Vagina (tissue), 2 donors: ENCODE measurements around the gene CD79A. TPM values are rescaled to one million over a fixed set of nuclear protein-coding genes. Genes with fewer than 3 reads are reported as not detected.

Experiments used
- DNase-seq, 2 donors: peaks; one replicate each; pipeline ENCODE4 v3.0.0-alpha.2; 2017; ENCODE audit errors: extremely low spot score in 2 of 2
- H3K27ac ChIP-seq: fragments of 200-600 bp; sonication (generic); one replicate; pipeline ENCODE4 v1.5.1; 2019
- H3K27me3 ChIP-seq: fragments of 200-600 bp; sonication (generic); one replicate; pipeline ENCODE4 v1.5.1; 2019
- H3K36me3 ChIP-seq, 2 donors: fragments of 200-600 bp; sonication (generic); one replicate each; pipeline ENCODE4 v1.5.1; 2017 to 2019
- H3K4me1 ChIP-seq: fragments of 200-600 bp; sonication (generic); one replicate; pipeline ENCODE4 v1.5.1; 2019
- H3K4me3 ChIP-seq, 2 donors: fragments of 200-600 bp; sonication (generic); 1 replicate in 1 of 2; 2 replicates in 1 of 2; pipeline ENCODE4 v1.5.1; 2016 to 2019
- H3K9me3 ChIP-seq: fragments of 200-600 bp; sonication (generic); one replicate; pipeline ENCODE4 v1.5.1; 2019
- POLR2A ChIP-seq, 2 donors: fragments of 450-650 bp; IDR thresholded peaks; one replicate each; pipeline ENCODE4 v1.6.1; 2017; ENCODE audit warnings: antibody characterized with exemption in 2 of 2, mild to moderate bottlenecking in 2 of 2, moderate library complexity in 2 of 2
- POLR2AphosphoS5 ChIP-seq, 2 donors: sonication (generic); formaldehyde crosslinking; IDR thresholded peaks; one replicate each; pipeline ENCODE4 v1.9.0; 2017; ENCODE audit warnings: antibody characterized with exemption in 2 of 2, mild to moderate bottlenecking in 2 of 2, low read depth in 1 of 2; ENCODE audit not compliant: insufficient read depth in 1 of 2
- intact Hi-C: fragments of 100-400 bp; cut with DNase I; formaldehyde crosslinking; loops from one replicate; pipeline ENCODE4 v1.15.1; 2023
- microRNA-seq: library from miRNA; unstranded; fragments of <30 nt; microRNA quantifications from one replicate; pipeline ENCODE4, GENCODE V29; 2017; ENCODE audit warnings: borderline number of aligned reads, borderline replicate concordance
- small RNA-seq: library from RNA; depleted of rRNA; stranded (forward); fragments of <200 nt; gene quantifications from one replicate; pipeline ENCODE3, GENCODE V24; 2016
- total RNA-seq: library from RNA; depleted of rRNA; stranded (reverse); fragments of >200 nt; gene quantifications from one replicate; pipeline ENCODE4 v1.2.3, GENCODE V29; 2016
- TF ChIP-seq, protein P1 (sequence below), 3 experiments: fragments of 450-650 bp in 2 of 3; fragments of 200-600 bp in 1 of 3; sonication (generic) in 1 of 3; IDR thresholded peaks; one replicate each; pipeline ENCODE4 v1.5.1; 2017 to 2019; ENCODE audit warnings: antibody characterized with exemption in 3 of 3, mild to moderate bottlenecking in 2 of 3, moderate library complexity in 2 of 3

Gene CD79A
- total RNA-seq, 1 donor from 2014 or later: not detected

DNA sequence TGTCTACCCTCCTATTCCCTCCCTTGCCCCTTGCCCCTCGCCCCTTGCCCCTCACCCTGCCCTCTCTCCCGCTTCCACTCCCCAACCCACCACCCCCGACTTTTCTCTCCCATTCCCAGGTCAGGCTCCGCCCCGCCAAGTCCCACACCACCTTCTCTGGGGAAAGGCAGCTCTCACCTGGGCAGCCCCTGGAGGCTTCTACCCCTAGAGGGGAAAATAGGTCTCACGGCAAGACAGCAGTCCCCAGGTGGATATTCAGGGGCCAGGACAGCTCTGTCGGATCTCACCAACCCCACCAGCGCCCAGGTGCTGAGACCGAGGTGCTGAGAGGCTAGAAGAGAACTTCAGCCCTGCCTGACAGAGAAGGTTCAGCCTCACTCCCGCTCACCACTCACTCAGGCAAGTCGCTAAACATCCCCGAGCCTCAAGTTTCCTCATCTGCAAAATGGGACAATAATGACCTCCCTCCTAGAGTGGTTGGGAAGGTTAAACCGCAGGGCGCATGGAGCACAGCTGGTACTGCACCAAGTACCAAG is 52.5 kb downstream of the CD79A start:
- H3K9me3 ChIP-seq: no peaks in the 10 kb centered on the region
- H3K36me3 ChIP-seq: no peaks in the 10 kb centered on the region
- H3K4me3 ChIP-seq: peak overlapping the region in 1 of 2 donors; percentile 50
- TF ChIP-seq, protein P1, sequence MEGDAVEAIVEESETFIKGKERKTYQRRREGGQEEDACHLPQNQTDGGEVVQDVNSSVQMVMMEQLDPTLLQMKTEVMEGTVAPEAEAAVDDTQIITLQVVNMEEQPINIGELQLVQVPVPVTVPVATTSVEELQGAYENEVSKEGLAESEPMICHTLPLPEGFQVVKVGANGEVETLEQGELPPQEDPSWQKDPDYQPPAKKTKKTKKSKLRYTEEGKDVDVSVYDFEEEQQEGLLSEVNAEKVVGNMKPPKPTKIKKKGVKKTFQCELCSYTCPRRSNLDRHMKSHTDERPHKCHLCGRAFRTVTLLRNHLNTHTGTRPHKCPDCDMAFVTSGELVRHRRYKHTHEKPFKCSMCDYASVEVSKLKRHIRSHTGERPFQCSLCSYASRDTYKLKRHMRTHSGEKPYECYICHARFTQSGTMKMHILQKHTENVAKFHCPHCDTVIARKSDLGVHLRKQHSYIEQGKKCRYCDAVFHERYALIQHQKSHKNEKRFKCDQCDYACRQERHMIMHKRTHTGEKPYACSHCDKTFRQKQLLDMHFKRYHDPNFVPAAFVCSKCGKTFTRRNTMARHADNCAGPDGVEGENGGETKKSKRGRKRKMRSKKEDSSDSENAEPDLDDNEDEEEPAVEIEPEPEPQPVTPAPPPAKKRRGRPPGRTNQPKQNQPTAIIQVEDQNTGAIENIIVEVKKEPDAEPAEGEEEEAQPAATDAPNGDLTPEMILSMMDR (IDR thresholded peaks at IDR 0.05): no peak
- H3K4me1 ChIP-seq: peaks cover 19% of the 10 kb centered on the region
- peaks cover 43% of the 10 kb centered on the region for H3K27me3 ChIP-seq
- intact Hi-C loops: no loop called here
- H3K27ac ChIP-seq: no peak overlapping the region
- DNase-seq: no peak

DNA sequence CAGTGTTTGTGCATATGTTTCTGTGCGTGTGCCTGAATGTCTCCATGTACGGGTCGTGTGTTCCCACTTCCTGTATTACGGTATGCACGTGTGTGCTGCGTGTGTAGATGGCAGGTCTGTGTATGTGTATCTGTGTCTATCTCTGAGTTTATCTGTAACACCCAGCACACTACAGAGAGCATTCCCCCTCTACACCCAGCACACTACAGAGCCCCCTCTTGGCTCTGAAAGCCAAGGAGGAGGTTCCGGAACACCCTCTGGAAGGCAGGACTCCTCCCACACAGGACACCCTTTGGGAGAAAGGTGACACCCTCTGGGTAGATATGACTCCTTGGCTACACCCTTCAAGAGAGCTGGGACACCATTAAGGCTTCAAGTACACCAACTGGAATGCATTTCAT is 53.2 kb downstream of the CD79A start:
- intact Hi-C loops: no loop called here
- H3K36me3 ChIP-seq: no peaks in the 10 kb centered on the region
- DNase-seq: no peak
- peaks cover 19% of the 10 kb centered on the region for H3K4me1 ChIP-seq
- no peak overlapping the region for H3K4me3 ChIP-seq
- H3K27me3 ChIP-seq: peaks cover 41% of the 10 kb centered on the region
- no peaks in the 10 kb centered on the region for H3K9me3 ChIP-seq
- TF ChIP-seq POLR2A (IDR thresholded peaks at IDR 0.05) (no peak), POLR2AphosphoS5 (IDR thresholded peaks at IDR 0.05; ENCODE audit: insufficient read depth in 1 of 2, low read depth in 1 of 2) (no peak)
- TF ChIP-seq, protein P1 (IDR thresholded peaks at IDR 0.05): no peak
- no peak overlapping the region for H3K27ac ChIP-seq

Small RNAs within 50 kb of the gene (microRNA-seq; reads per million reads assigned to microRNA genes)
- not detected for gene MIR6797

Small RNAs within 50 kb of the gene (small RNA-seq; reads per million reads assigned to genes)
- not detected for gene MIR6797

Other genes with a start within 250 kb of the CD79A start
- 3.4 TPM for gene CEACAM7, start 189.0 kb upstream of the CD79A start, total RNA-seq
- gene CEACAM5, start 168.7 kb upstream of the CD79A start, total RNA-seq: 52.1 TPM
- gene CEACAM6, start 121.7 kb upstream of the CD79A start, total RNA-seq: 6.9 TPM
- not detected for gene CEACAM3, start 80.7 kb upstream of the CD79A start, total RNA-seq
- gene LYPD4, start 32.6 kb upstream of the CD79A start, total RNA-seq: not detected
- gene DMRTC2, start 32.2 kb upstream of the CD79A start, total RNA-seq: not detected
- gene RPS19, start 17.0 kb upstream of the CD79A start, total RNA-seq: 1,554 TPM
- gene ARHGEF1, start 5.9 kb downstream of the CD79A start, total RNA-seq: 114 TPM
- gene ERFL, start 51.2 kb downstream of the CD79A start, total RNA-seq: 0.49 TPM
- 263 TPM for gene RABAC1, start 82.0 kb downstream of the CD79A start, total RNA-seq
- 4.7 TPM for gene ATP1A3, start 117.0 kb downstream of the CD79A start, total RNA-seq
- gene GRIK5, start 192.9 kb downstream of the CD79A start, total RNA-seq: 2.5 TPM
- 26.5 TPM for gene ZNF574, start 198.9 kb downstream of the CD79A start, total RNA-seq